ENCODE measurements around the gene PEDS1.

DNA sequence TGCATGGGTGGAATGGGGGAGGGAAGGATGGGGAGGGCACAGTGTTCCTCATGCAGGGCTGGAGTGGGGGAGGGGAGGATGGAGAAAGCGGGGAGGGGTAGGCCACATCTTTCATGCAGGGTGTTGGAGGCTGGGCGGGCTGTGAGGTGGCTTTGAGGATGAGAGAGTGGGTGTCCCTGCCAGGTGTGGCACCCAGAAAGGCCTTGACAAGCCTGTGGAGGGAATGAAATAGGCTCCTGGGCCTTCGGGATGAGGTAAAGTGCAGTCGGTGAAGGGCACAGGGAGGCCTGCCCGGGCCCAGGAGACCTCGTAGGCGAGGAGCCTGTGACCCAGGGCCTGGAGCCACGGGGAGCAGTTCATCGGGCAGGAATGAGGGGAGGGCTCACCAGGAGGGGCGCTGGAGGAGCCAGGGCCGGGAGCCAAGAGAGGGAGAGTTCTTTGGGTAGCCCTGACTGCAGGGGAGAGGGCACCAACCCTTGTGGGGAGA lies 44.7 kb upstream of the PEDS1 start:
- TF ChIP-seq, protein P1, sequence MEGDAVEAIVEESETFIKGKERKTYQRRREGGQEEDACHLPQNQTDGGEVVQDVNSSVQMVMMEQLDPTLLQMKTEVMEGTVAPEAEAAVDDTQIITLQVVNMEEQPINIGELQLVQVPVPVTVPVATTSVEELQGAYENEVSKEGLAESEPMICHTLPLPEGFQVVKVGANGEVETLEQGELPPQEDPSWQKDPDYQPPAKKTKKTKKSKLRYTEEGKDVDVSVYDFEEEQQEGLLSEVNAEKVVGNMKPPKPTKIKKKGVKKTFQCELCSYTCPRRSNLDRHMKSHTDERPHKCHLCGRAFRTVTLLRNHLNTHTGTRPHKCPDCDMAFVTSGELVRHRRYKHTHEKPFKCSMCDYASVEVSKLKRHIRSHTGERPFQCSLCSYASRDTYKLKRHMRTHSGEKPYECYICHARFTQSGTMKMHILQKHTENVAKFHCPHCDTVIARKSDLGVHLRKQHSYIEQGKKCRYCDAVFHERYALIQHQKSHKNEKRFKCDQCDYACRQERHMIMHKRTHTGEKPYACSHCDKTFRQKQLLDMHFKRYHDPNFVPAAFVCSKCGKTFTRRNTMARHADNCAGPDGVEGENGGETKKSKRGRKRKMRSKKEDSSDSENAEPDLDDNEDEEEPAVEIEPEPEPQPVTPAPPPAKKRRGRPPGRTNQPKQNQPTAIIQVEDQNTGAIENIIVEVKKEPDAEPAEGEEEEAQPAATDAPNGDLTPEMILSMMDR (IDR thresholded peaks at IDR 0.05), result no peak
- TF ChIP-seq EP300 (IDR thresholded peaks at IDR 0.05) (no peak), POLR2A (IDR thresholded peaks at IDR 0.05) (peak in 1 of 2 donors; percentile 22)

All from gastroesophageal sphincter (tissue), 3 donors.